Tibial artery (tissue), 4 donors: ENCODE measurements around the gene ZXDA.
"Not testable (repeated sequence)": the region's sequence is repeated elsewhere in the genome, so short reads cannot be mapped to it uniquely, and the experiment has no call there.

Experiments used
- DNase-seq, 2 donors: peaks; one replicate each; pipeline ENCODE4 v3.0.0-alpha.2; 2019
- H3K27ac ChIP-seq, 2 donors: fragments of 200-600 bp; sonication (generic) in 1 of 2; 1 replicate in 1 of 2; 2 replicates in 1 of 2; pipeline ENCODE4 v1.5.1; 2018 to 2019; ENCODE audit warnings: mild to moderate bottlenecking in 1 of 2
- H3K27me3 ChIP-seq, 2 donors: fragments of 200-600 bp; sonication (generic) in 1 of 2; one replicate each; pipeline versions ENCODE4 v1.5.1 to v1.6.0; 2016 to 2019
- H3K36me3 ChIP-seq, 3 donors: fragments of 200-600 bp; sonication (generic) in 2 of 3; one replicate each; pipeline ENCODE4 v1.5.1; 2016 to 2019; ENCODE audit warnings: mild to moderate bottlenecking in 2 of 3
- H3K4me1 ChIP-seq, 4 donors: fragments of 200-600 bp; sonication (generic) in 2 of 4; 1 replicate in 3 of 4; 2 replicates in 1 of 4; pipeline ENCODE4 v1.5.1; 2016 to 2019
- H3K4me3 ChIP-seq, 2 donors: fragments of 200-600 bp; sonication (generic) in 1 of 2; 1 replicate in 1 of 2; 2 replicates in 1 of 2; pipeline ENCODE4 v1.5.1; 2018 to 2019; ENCODE audit warnings: mild to moderate bottlenecking in 2 of 2
- H3K9me3 ChIP-seq, 3 donors: fragments of 200-600 bp; sonication (generic) in 1 of 3; one replicate each; pipeline ENCODE4 v1.5.1; 2016 to 2019
- CTCF ChIP-seq, 2 experiments: fragments of 200-600 bp in 1 of 2; fragments of 450-650 bp in 1 of 2; IDR thresholded peaks; one replicate each; pipeline ENCODE4 v1.5.1; 2017 to 2019; ENCODE audit warnings: antibody characterized with exemption in 2 of 2, mild to moderate bottlenecking in 1 of 2, moderate library complexity in 1 of 2
- intact Hi-C: fragments of 100-400 bp; cut with DNase I; formaldehyde crosslinking; loops from one replicate; pipeline ENCODE4 v1.15.0; 2023; ENCODE audit warnings: low total_unique reads

Gene ZXDA

GRCh38 chrX:57910287-57910912, at the start of gene ZXDA:
Gene ZXDA, minus strand, starts transcription at chrX:57910458. Its CDS starts 38 bp downstream, at chrX:57910420.
- DNase-seq, H3K9me3 ChIP-seq, H3K36me3 ChIP-seq, H3K27me3 ChIP-seq, intact Hi-C loops: not testable (repeated sequence)
- Histone ChIP-seq H3K4me1 (peaks cover 0 to 19% (median 3%) of the 10 kb centered on the region in 4 donors), H3K4me3 (peak within 1 kb of the TSS; percentile 55 to 62), H3K27ac (peak within 1 kb of the TSS; percentile 89 to 95)

- no peak for TF ChIP-seq CTCF (IDR thresholded peaks at IDR 0.05)
- peaks cover 0 to 7% (median 4%) of the 10 kb centered on the region in 3 donors for H3K9me3 ChIP-seq
- H3K4me3 ChIP-seq = no peak overlapping the region
- H3K27me3 ChIP-seq = no peaks in the 10 kb centered on the region
- no peaks in the 10 kb centered on the region for H3K4me1 ChIP-seq
- H3K27ac ChIP-seq = no peak overlapping the region
- intact Hi-C loops = no loop called here
- H3K36me3 ChIP-seq = no peaks in the 10 kb centered on the region
- DNase-seq = peak in 1 of 2 donors; percentile 27
Measured at GRCh38 chrX:57952320-57952678, 42.0 kb upstream of the ZXDA start.

- intact Hi-C loops = no loop called here
- DNase-seq = peak in 1 of 2 donors; percentile 23
- TF ChIP-seq CTCF (IDR thresholded peaks at IDR 0.05) = no peak
Measured at GRCh38 chrX:57951666-57952319, 41.5 kb upstream of the ZXDA start.

GRCh38 chrX:57933321-57933720, 23.1 kb upstream of the ZXDA start:
- Histone ChIP-seq H3K27ac (no peak overlapping the region), H3K27me3 (no peaks in the 10 kb centered on the region), H3K36me3 (no peaks in the 10 kb centered on the region), H3K4me1 (no peaks in the 10 kb centered on the region), H3K4me3 (no peak overlapping the region), H3K9me3 (no peaks in the 10 kb centered on the region)
- no peak for TF ChIP-seq CTCF (IDR thresholded peaks at IDR 0.05)
- intact Hi-C loops = no loop called here
- no peak for DNase-seq

More at GRCh38 chrX:57951666-57952319, 41.5 kb upstream of the ZXDA start:
- Histone ChIP-seq H3K4me3 (no peak overlapping the region), H3K36me3 (no peaks in the 10 kb centered on the region), H3K27ac (no peak overlapping the region), H3K4me1 (no peaks in the 10 kb centered on the region), H3K27me3 (no peaks in the 10 kb centered on the region), H3K9me3 (peaks cover 0 to 7% (median 0%) of the 10 kb centered on the region in 3 donors)

GRCh38 chrX:57932266-57932665, 22.0 kb upstream of the ZXDA start:
- Histone ChIP-seq H3K36me3 (no peaks in the 10 kb centered on the region), H3K27me3 (no peaks in the 10 kb centered on the region), H3K4me1 (no peaks in the 10 kb centered on the region), H3K27ac (no peak overlapping the region), H3K4me3 (no peak overlapping the region), H3K9me3 (no peaks in the 10 kb centered on the region)
- intact Hi-C loops = no loop called here
- no peak for TF ChIP-seq CTCF (IDR thresholded peaks at IDR 0.05)
- DNase-seq = no peak

- no peak for TF ChIP-seq CTCF (IDR thresholded peaks at IDR 0.05)
- intact Hi-C loops = no loop called here
- no peak overlapping the region for H3K27ac ChIP-seq
- no peaks in the 10 kb centered on the region for H3K4me1 ChIP-seq
- H3K27me3 ChIP-seq = no peaks in the 10 kb centered on the region
- no peaks in the 10 kb centered on the region for H3K9me3 ChIP-seq
- H3K4me3 ChIP-seq = no peak overlapping the region
- DNase-seq = no peak
- H3K36me3 ChIP-seq = no peaks in the 10 kb centered on the region
Measured at GRCh38 chrX:57930051-57930450, 19.8 kb upstream of the ZXDA start.
